ENCODE data around the gene RALGPS1.

RALGPS1 gene

GRCh38 chr9:127050152-127050551 lies 135.6 kb downstream of the RALGPS1 start:
- no peak for DNase-seq (ENCODE audit: low read depth in 1 of 2, low spot score in 1 of 2)

- no peak for DNase-seq (ENCODE audit: low read depth in 1 of 2, low spot score in 1 of 2)
These were observed 136.0 kb downstream of the RALGPS1 start for GRCh38 chr9:127050591-127051001.

- no peak for DNase-seq (ENCODE audit: low read depth in 1 of 2, low spot score in 1 of 2)
These were observed 137.5 kb downstream of the RALGPS1 start for GRCh38 chr9:127051881-127052595.

- no peak for DNase-seq (ENCODE audit: low read depth in 1 of 2, low spot score in 1 of 2)
These were observed 138.7 kb downstream of the RALGPS1 start for GRCh38 chr9:127053057-127053821.

- DNase-seq (ENCODE audit: low read depth in 1 of 2, low spot score in 1 of 2) = no peak
These were observed 139.4 kb downstream of the RALGPS1 start for GRCh38 chr9:127053960-127054359.

GRCh38 chr9:127055745-127056402 lies 141.3 kb downstream of the RALGPS1 start:
- DNase-seq (ENCODE audit: low read depth in 1 of 2, low spot score in 1 of 2) = no peak

- no peak for DNase-seq (ENCODE audit: low read depth in 1 of 2, low spot score in 1 of 2)
These were observed 141.9 kb downstream of the RALGPS1 start for GRCh38 chr9:127056446-127056845.

GRCh38 chr9:127058011-127058644 lies 143.5 kb downstream of the RALGPS1 start:
- DNase-seq (ENCODE audit: low read depth in 1 of 2, low spot score in 1 of 2) = no peak

GRCh38 chr9:127058645-127059021 lies 144.1 kb downstream of the RALGPS1 start:
- DNase-seq (ENCODE audit: low read depth in 1 of 2, low spot score in 1 of 2) = no peak

- no peak for DNase-seq (ENCODE audit: low read depth in 1 of 2, low spot score in 1 of 2)
These were observed 144.4 kb downstream of the RALGPS1 start for GRCh38 chr9:127059030-127059429.

- DNase-seq (ENCODE audit: low read depth in 1 of 2, low spot score in 1 of 2) = no peak
These were observed 145.3 kb downstream of the RALGPS1 start for GRCh38 chr9:127059765-127060361.

- no peak for DNase-seq (ENCODE audit: low read depth in 1 of 2, low spot score in 1 of 2)
These were observed 146.8 kb downstream of the RALGPS1 start for GRCh38 chr9:127061411-127061810.

GRCh38 chr9:127064335-127064734 lies 149.8 kb downstream of the RALGPS1 start:
- no peak for DNase-seq (ENCODE audit: low read depth in 1 of 2, low spot score in 1 of 2)

GRCh38 chr9:127065592-127065991 lies 151.0 kb downstream of the RALGPS1 start:
- no peak for DNase-seq (ENCODE audit: low read depth in 1 of 2, low spot score in 1 of 2)

- no peak for DNase-seq (ENCODE audit: low read depth in 1 of 2, low spot score in 1 of 2)
These were observed 151.7 kb downstream of the RALGPS1 start for GRCh38 chr9:127066060-127066850.

GRCh38 chr9:127066851-127067136 lies 152.2 kb downstream of the RALGPS1 start:
- DNase-seq (ENCODE audit: low read depth in 1 of 2, low spot score in 1 of 2) = no peak

- no peak for DNase-seq (ENCODE audit: low read depth in 1 of 2, low spot score in 1 of 2)
These were observed 153.1 kb downstream of the RALGPS1 start for GRCh38 chr9:127067603-127068220.

GRCh38 chr9:127074561-127075548 lies 160.3 kb downstream of the RALGPS1 start:
- DNase-seq (ENCODE audit: low read depth in 1 of 2, low spot score in 1 of 2) = no peak
